K562 (cell line): ENCODE measurements around the gene PLAC9.
"Not testable (repeated sequence)": the region's sequence is repeated elsewhere in the genome, so short reads cannot be mapped to it uniquely, and the experiment has no call there.

Source experiments
- ATF1 ChIP-seq, 2 experiments: fragments of 450-650 bp in 1 of 2; IDR thresholded peaks; 2 replicates each; pipeline ENCODE4 v1.6.1; 2016; ENCODE audit warnings: missing compliant biosample characterization in 1 of 2, missing genetic modification characterization in 1 of 2
- CTCF ChIP-seq, 3 experiments: IDR thresholded peaks in 2 of 3; conservative IDR thresholded peaks in 1 of 3; 2 replicates each; pipeline ENCODE4 v1.5.1; 2011 to 2012; ENCODE audit warnings: low read length in 3 of 3, mild to moderate bottlenecking in 3 of 3, control low read depth in 2 of 3, improper control_type of control experiment in 1 of 3, inconsistent platforms in 1 of 3, low read depth in 1 of 3, mixed read lengths in 1 of 3, moderate library complexity in 1 of 3; ENCODE audit not compliant: insufficient read depth in 2 of 3
- EZH2 ChIP-seq: IDR thresholded peaks from 2 replicates; pipeline ENCODE4 v1.6.1; 2012; ENCODE audit warnings: low read depth, mild to moderate bottlenecking, inconsistent platforms, low read length, borderline replicate concordance
- GATA2 ChIP-seq: sonication (generic); formaldehyde crosslinking; IDR thresholded peaks from 2 replicates; pipeline ENCODE4 v1.4.0; 2020; ENCODE audit warnings: mild to moderate bottlenecking, missing genetic modification reagents
- HDAC2 ChIP-seq: fragments of 450-650 bp; IDR thresholded peaks from 2 replicates; pipeline ENCODE4 v1.6.1; 2016; ENCODE audit warnings: mild to moderate bottlenecking
- NFE2L1 ChIP-seq: fragments of 450-650 bp; IDR thresholded peaks from 2 replicates; pipeline ENCODE4 v1.6.1; 2016; ENCODE audit warnings: missing genetic modification characterization, low read depth, mild to moderate bottlenecking, missing compliant biosample characterization, moderate library complexity, borderline replicate concordance
- RCOR1 ChIP-seq, 2 experiments: IDR thresholded peaks; 2 replicates each; pipeline ENCODE4 v1.6.1; 2012; ENCODE audit warnings: low read depth in 2 of 2, low read length in 2 of 2, borderline replicate concordance in 1 of 2, improper control_type of control experiment in 1 of 2
- REST ChIP-seq, 2 experiments: fragments of 450-650 bp; formaldehyde crosslinking in 1 of 2; IDR thresholded peaks; 2 replicates each; pipeline versions ENCODE4 v1.4.0 to v1.6.1; 2014 to 2020; ENCODE audit warnings: mild to moderate bottlenecking in 2 of 2, borderline replicate concordance in 1 of 2, low read depth in 1 of 2
- SMC3 ChIP-seq: conservative IDR thresholded peaks from 2 replicates; pipeline ENCODE4 v1.6.1; 2011; ENCODE audit warnings: low read depth, low read length, improper control_type of control experiment; ENCODE audit not compliant: insufficient read depth
- ZBTB17 ChIP-seq: fragments of 450-650 bp; formaldehyde crosslinking; IDR thresholded peaks from 2 replicates; pipeline ENCODE4 v1.4.0; 2020; ENCODE audit warnings: mild to moderate bottlenecking
- ZFP1 ChIP-seq: fragments of 450-650 bp; formaldehyde crosslinking; IDR thresholded peaks from 2 replicates; pipeline ENCODE4 v1.4.0; 2020; ENCODE audit warnings: mild to moderate bottlenecking, mixed read lengths
- ZNF41 ChIP-seq: fragments of 250-450 bp; sonication (Bioruptor Pico); conservative IDR thresholded peaks from 2 replicates; pipeline ENCODE4 v1.4.0; 2020; ENCODE audit warnings: mild to moderate bottlenecking
- ZZZ3 ChIP-seq: fragments of 450-650 bp; IDR thresholded peaks from 2 replicates; pipeline ENCODE4 v1.6.1; 2016; ENCODE audit warnings: antibody characterized with exemption, mild to moderate bottlenecking, moderate library complexity

GRCh38 chr10:80098272-80098671 is 34.3 kb upstream of the PLAC9 start:
- not testable (repeated sequence) for TF ChIP-seq ZNF41 (CRISPR knock-in tag); SMC3; CTCF (IDR thresholded peaks at IDR 0.05 in 2 of 3, conservative IDR thresholded peaks at IDR 0.05 in 1 of 3; ENCODE audit: insufficient read depth in 2 of 3, low read depth in 1 of 3, low read length in 3 of 3); REST (IDR thresholded peaks at IDR 0.05; ENCODE audit: borderline replicate concordance); REST (CRISPR knock-in tag; IDR thresholded peaks at IDR 0.05; ENCODE audit: low read depth); GATA2 (CRISPR knock-in tag); HDAC2; ATF1 (CRISPR knock-in tag; IDR thresholded peaks at IDR 0.05); ATF1 (tag; IDR thresholded peaks at IDR 0.05); ZBTB17 (CRISPR knock-in tag); NFE2L1 (tag); ZFP1 (CRISPR knock-in tag); EZH2; ZZZ3; RCOR1 (IDR thresholded peaks at IDR 0.05; ENCODE audit: borderline replicate concordance in 1 of 2, low read depth in 2 of 2, low read length in 2 of 2)
